UCSD-AML1 (cell line): ENCODE measurements around the gene POLR2J.
A peak's percentile ranks its signal among the peaks of the same experiment; 100 is the strongest.

Experiments used
- DNase-seq: peaks from one replicate; lab custom pipeline; 2025; ENCODE audit not compliant: unreplicated experiment; lab: John Stamatoyannopoulos, UW

The POLR2J gene

DNA sequence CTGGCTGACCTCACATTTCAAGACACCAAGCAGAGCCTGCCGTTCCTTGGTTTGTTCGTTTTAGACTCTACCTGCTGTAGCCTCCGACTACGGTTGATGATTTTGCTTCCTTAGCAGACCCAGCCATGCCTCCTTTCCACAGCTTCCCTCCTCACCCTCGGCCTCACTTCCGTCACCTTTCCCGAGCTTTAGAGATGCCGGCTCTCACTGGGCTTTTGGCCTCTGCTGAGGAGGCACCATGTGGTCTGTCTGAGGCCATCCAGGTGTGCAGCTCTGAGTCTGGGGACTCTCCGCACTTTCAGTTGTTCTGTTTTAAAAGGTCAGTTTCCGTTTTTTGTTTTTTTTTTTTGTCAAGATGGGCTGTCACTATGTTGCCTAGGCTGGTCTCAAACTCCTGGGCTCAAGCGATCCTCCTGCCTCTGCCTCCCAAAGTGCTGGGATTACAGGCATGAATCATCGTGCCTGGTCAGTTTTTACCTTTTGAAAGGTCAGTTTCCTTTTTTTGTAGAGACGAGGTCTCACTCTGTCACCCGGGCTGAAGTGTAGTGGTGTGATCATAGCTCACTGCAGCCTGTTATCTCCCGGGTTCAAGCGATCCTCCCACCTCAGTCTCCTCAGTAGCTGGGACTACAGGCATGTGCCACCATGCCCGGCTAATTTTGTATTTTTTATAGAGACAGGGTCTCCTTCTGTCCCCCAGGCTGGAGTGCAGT is 33.6 kb downstream of the POLR2J start:
- DNase-seq, result no peak

DNA sequence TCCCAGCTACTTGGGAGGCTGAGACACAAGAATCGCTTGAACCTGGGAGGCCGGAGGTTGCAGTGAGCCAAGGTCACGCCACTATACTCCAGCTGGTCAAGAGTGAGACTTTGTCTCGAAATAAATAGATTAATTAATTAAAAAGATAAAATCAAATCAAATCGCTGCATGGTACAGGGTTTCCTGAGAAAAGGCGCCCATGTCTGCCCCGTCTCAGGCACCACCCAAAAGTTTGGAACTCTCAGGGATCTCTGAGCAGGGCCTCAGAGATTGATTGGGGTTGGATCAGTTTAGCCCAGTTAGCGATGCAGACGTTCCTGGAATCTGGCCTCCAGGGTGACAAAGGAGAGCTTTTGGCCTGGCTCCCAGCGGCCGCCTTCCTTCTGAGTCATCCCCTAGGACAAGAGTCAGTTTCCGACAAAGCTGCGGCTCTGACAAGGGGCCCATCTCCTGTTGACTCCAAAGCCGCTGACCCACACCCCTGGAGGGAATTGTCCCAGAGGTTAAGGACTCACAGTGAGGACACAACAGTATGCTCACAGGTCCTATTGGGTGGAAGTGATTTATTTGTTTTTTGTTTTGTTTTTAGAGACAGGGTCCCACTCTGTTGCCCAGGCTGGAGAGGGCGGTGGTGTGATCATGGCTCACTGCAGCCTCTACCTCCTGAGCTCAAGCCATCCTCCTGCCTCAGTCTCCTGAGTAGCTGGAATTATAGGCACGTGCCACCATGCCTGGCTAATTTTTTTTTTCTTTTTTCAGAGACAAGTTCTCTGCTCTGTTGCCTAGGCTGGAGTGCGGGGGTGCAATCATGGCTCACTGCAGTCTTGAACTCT is 38.5 kb downstream of the POLR2J start:
- DNase-seq, result no peak

GRCh38 chr7:102436118-102436517 is 42.6 kb downstream of the POLR2J start:
- no peak for DNase-seq

DNA sequence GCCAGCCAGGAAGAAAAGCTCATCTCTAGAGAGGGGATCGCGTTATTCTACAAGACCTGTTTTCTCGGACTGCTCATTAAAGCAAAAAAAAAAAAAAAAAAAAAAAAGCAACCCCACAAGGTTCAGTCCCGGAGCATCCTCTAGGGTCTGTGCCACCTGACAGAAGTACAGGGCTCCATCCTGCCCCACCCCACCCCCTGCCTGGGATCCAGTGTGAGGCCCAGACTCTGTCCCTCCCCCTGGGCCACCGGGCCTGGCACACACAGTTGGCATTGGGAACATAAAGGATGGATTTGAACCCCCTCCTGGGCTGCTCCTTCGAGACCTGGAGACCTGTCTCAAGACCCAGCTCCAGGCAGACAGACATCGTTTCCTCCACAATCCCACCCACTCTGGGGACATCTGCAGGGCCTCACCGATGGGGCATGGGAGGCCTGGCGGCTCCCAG is 44.7 kb downstream of the POLR2J start:
- no peak for DNase-seq

DNA sequence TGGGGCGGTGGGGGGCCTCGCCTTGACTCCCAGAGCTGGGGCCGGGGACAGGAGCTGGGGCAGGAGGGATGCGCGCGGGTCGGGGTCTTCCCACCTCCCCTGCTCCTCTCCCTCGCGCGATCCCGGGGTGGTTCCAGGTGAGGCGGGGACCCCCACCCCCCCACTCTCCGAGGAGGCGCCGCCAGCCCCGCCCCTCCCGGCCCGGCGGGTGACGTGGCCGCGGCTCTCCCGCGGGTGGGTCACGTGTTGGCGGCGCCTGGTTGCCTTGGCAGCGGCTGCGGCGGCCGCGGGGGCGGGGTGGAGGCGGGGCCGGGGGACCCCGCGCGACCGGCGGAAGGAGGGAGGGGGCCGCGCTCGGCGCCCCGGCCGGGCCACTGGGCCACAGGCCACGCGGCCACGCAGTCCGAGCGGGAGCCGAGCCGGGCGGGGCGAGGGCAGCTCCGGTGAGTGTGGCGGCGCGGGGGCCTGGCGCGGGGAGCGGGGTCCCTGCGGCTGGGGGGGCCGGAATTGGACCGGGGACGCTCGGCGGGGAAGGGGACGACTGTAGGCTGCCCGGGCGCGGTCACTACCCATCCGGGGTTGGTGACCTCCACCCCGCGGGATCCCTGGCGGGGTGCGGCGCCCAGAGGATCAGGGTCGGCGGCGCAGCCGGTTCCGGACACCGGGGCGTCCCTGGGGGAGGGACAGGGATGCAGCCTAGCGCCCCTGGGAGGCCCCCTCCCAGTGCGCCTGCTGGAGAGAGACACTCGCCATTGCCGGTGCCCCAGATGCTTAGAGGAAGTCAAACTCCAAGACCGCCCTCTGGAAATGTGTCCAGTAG is 45.3 kb downstream of the POLR2J start, which contains the start of gene ORAI2:
Gene ORAI2 (plus strand): TSS at position 357 of the 820 bp plus-strand sequence. CDS start 5,382 bp downstream, outside the sequence.
- DNase-seq, result peak; percentile 68

DNA sequence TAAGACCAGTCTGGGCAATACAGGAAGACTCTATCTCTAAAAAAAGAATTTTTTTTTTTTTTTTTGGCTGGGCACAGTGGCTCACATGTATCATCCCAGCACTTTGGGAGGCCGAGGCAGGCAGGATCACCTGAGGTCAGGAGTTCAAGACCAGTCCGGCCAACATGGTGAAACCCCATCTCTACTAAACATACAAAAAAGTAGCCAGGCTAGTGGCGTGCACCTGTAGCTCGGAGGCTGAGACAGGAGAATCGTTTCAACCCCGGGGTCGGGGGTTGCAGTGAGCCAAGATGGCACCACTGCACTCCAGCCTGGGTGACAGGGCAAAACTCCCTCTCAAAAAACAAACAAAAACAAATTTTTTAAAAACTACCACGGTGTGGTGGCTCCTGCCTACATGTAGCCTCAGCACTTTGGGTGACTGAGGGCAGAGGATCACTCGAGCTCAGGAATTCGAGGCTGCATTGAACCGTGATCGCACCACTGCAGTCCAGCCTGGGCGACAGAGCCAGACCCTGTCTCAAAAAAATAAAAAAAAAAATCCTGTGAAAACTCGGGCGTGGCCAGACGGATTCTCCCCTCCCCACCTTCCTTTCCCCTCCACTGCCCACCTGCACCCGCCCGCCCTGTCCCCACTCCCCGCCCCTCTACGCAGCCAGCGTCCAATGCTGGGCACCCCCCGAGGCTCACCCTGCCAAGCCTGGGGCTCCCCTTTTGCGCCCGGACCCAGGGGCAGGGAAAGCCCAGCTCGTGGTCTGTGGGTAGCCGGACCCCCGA is 46.1 kb downstream of the POLR2J start:
- no peak for DNase-seq

- DNase-seq, result no peak
Observed at GRCh38 chr7:102431617-102432298, 47.0 kb downstream of the POLR2J start.

- DNase-seq, result no peak
Observed at GRCh38 chr7:102429141-102429899, 49.4 kb downstream of the POLR2J start.

- DNase-seq, result no peak
Observed at GRCh38 chr7:102427019-102427405, 51.7 kb downstream of the POLR2J start.

GRCh38 chr7:102426268-102427018 is 52.3 kb downstream of the POLR2J start:
- DNase-seq, result peak; percentile 13

- DNase-seq, result no peak
Observed at GRCh38 chr7:102425639-102426267, 53.0 kb downstream of the POLR2J start.

DNA sequence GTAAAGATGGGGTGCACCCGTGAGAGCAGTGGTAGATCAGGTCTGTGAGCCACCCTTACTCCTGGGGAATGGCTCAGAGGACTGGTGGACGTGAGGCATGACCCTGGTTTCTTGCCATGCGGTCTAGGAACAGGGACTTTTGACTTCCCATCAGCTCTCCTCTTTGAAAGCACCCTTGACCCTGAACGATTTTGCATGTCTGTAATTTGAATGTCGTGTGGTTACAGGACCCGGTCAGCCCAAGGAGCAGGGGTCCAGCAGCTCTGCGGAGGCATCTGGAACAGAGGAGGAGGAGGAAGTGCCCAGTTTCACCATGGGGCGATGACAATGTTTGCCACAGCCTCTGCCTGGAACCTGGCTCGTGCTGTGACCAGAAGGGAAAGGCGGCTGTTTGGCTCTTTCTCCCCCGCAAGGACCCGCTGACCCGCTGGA is 53.9 kb downstream of the POLR2J start:
- DNase-seq, result no peak

DNA sequence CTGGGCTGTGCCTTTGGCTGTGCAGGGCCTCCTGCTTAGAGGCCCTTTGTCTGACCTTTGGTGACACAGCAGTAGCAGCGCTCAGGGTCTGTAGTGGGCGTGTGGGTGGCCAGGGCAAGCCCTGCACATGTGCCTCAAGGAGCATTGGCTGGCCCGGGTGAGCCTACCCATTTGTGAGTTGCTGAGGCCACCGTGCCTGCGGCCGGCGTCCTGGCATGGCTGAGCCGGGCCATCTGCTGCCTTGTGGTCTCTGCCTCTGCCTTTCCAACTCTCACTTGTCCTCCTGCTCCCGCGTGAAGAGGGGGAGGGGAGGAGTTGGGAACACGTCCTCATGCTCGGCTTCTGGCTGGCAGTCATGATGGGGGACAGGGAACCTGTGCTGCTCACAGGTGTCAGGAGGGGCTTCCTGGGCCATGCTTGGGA is 54.6 kb downstream of the POLR2J start:
- DNase-seq, result no peak
